HG03457 (cell line): ENCODE measurements around the gene EIF5B.

Source experiments
- ATAC-seq: cut with Tn5 transposase; IDR thresholded peaks from one replicate; pipeline ENCODE4 v1.9.1; 2021; ENCODE audit warnings: moderate number of reproducible peaks; ENCODE audit not compliant: unreplicated experiment

The EIF5B gene

GRCh38 chr2:99406137-99406536 is 68.9 kb downstream of the EIF5B start:
- ATAC-seq: no peak

GRCh38 chr2:99410276-99410675 is 73.1 kb downstream of the EIF5B start:
- ATAC-seq: no peak

DNA sequence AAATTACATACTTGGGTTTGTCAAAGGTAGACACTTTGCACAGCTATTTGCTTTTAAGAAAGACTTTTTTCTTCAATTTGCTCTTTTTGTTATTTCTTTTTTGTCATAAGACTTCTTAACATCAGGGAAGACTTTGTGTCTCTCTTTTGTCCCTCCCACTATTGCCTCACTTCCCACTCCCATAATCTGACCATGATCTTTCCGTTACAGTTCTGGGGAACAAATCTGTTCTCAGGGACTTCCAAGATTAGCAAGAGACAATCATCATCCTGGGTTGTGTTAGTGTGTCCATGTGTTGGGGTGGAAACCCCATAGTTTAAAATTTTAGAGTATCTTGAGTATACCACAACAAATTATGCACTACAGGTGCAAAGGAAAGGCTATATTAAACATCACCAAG is 77.4 kb downstream of the EIF5B start:
- no peak for ATAC-seq

DNA sequence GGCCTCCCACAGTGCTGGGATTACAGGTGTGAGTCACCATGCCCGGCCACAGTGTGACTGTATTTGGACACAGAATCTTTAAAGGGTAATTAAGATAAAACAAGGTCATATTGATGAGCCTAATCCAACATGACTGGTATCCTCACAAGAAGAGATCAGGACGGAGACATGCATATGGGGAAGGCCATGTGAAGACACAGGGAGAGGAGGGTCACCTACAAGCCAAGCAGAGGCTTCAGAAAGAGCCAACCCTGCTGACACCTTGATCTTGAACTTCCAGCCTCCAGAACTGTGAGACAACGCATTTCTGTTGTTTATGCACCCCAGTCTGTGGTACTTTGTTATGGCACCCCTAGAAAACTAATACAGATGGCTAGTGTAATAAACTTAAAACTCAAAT is 80.2 kb downstream of the EIF5B start:
- ATAC-seq: no peak

DNA sequence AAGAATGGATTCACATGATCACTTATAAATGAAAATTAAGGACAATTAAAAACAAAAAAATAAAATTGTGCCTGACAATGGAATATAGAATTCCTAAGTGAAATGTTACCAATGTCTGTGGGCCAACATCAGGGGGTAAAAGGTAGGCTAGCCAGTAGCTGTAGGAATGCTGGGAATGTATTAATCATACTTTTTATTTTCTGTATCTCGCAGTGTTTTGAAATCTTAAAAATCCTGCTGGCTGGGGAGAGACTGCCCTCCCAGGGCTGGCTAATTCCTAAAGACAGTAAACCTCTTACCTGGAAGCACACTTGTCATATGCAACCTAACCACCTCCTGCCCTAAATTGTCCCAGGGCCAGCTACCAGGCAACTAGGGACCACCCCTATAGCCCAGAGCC is 82.8 kb downstream of the EIF5B start:
- ATAC-seq: no peak

GRCh38 chr2:99420751-99421299 is 83.6 kb downstream of the EIF5B start:
- no peak for ATAC-seq

DNA sequence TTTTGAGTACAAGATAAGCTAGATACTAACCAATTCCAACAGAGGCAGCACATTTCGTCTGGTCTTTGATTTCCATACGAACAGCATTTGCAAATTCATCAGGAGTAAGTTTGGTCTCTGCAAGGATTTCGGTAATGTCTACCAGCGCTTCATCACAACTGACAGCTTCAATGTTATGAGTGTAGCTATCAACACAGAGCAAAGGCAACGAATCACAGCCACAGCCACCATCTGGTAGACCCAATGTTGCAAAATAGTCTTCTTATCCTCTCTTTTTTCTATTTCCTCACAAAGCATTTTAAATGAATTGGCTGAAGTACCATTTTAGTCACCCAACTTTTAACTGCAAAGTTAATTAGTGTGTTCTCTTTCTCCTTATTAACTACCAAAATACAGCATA is 84.3 kb downstream of the EIF5B start:
- no peak for ATAC-seq

DNA sequence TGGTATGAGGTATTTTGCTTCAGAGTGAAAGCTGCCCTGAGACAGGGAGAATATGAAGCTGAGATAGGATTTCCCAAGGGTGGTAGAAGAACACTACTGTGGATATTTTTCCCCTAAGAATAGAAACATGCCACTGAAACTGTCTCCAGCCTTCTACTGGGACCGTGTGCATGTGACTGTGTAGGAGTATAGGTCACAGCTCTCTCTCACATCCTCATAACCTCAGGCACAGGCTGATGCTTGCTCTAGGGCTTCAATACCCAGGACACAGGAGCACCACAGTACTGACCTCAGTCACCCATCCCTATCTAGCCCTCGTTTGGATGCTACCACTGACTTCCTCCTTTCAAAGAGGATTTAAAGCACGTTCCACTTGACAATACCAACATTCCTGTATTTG is 85.4 kb downstream of the EIF5B start:
- ATAC-seq: no peak

DNA sequence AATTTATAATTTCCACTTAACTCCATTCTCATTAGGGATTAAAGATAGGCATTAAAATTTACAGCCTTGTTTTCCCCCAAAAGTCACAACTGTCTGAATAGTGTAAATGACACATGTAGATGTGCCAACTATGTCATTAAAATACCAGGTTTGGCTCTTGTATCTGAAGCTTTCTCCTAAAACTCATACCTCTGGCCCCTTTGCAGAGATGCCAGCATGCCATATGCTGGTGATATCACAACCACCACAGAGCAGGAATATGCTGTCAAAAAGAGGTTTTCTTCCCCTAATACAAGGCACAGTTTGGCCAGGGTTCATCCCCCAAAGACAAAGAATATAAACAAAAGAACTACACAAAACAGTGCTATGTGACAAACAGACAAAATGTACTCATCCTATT is 87.2 kb downstream of the EIF5B start:
- no peak for ATAC-seq

- no peak for ATAC-seq
These were observed 87.8 kb downstream of the EIF5B start for GRCh38 chr2:99425022-99425421.

DNA sequence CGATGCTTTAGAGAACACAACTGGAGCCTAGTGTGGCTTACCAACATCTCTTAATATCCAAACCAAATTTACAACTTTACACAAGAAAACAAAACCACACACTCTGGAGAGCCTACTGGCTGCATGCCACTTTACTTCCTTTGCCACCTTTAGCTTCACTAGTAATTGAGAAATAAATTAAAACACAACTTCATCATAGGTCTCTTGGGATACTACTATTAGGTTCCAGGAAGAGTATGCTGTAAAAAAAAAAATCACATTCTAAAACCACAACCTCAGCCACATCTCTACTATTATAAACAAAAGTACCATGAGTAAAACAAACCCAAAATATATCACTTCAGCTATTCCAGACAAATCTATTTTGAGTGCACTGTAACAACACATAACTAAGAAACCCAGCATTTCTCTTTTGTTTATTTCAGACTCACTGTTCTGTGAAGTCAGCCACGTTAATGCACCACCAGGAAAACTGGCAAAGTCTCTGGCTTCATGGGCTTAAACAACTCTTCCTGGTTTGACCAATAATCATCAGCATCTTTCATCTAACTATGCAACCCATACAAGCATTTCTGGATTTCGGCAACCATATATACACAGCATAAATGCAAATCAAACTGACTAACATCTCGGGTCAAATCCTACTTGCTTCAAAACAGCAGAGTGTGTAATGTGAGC is 93.6 kb downstream of the EIF5B start:
- no peak for ATAC-seq

DNA sequence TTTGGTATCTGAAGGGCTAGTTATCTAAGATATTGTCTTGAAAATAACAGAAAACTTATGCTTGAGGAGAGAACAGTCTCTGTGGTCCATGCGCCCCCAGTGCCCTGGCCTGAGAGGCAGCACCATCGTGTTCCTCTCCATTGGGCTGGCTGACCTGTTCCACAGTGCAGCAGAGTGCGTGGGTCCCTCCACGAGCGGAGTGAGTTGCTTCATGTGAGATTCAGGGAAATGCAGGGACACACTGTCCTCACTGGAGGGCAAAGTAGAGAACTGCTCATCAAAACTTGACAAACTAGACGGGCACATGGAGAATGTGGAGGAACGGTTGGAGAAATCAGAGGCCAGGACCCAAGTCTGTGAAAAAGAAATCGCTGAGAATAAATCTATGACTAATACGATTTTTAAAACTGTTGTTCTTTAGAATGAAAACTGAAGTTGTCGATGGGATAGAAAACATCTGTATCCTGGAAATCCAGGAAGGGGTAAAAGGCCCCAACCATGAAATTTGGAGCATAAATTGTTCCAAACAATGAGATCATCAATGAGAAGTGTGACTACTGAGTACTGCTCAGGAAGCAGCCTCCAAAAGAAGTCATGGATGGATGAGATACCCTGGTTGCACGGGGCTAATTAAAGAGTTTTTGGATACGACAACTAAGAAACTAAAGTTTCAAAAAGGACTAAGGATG is 94.5 kb downstream of the EIF5B start:
- no peak for ATAC-seq

DNA sequence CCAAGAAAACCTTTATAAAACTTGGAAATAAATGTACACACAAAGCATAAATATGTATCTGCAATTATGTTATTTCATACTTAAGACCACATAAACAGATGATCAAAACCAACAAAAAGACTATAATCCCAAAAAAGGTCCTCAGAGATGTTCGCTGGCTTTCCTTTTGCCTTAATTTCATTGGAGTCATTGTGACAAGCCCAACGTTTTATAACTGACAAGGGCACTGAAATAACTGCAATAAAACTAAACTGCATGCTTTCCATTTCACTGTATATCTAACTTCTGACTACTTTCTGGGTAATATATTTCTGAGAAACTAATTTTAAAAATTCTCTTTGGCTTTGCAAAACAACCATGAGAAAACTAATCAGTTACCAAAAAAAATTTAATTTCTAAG is 96.2 kb downstream of the EIF5B start:
- ATAC-seq: no peak

DNA sequence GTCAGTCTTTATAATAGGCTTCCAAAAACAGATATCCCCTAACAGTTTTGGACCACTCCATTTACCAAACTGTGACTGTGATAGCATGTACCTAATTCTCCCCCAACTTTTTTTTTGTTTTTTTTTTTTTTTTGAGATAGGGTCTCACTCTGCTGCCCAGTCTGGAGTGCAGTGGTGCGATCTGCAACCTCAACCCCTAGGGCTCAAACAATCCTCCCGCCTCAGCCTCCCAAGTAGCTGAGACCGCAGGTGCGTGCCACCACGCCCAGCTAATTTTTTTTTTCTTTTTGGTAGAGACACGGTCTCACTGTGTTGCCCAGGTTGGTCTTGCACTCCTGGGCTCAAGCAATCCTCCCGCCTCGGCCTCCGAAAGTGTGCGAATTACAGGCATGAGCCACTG is 99.7 kb downstream of the EIF5B start:
- ATAC-seq: no peak

GRCh38 chr2:99439971-99440505 is 102.8 kb downstream of the EIF5B start:
- ATAC-seq: no peak

DNA sequence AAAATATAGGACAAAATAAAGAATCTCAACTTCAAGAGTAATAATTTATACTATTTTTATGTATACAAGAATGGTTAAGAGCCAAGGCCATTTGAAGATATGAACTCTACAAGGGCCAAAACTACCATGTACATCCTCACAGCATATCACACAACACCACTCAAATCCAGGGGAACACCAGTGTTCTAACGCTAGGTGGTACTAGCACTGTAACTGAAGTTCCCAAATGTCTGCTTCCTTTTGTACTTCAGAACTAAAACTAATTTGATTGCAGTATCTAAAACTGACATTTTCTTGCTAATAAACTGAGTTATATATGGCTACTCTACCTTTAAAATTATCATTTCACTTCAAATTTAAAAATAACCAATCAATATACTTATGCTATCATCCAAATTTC is 105.6 kb downstream of the EIF5B start:
- no peak for ATAC-seq

DNA sequence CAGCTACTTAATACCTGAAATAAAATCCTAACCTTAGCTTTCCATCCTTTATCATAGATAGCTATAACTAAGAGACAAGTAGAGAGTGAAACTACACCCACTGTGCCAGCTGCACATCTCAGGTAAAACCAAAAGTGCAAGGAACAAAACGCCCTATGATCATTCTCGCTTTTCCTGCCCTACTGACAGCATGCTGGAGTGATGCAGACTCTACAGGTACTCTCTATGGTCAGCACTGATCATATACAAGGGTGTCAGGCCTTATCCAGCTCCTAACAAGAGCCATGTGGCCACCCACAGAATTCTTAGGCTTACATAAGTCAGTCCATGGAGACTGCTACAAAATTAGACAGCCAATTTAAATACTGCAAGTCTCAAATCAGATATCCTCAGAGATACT is 107.0 kb downstream of the EIF5B start:
- ATAC-seq: no peak

GRCh38 chr2:99445065-99445464 is 107.9 kb downstream of the EIF5B start:
- no peak for ATAC-seq

DNA sequence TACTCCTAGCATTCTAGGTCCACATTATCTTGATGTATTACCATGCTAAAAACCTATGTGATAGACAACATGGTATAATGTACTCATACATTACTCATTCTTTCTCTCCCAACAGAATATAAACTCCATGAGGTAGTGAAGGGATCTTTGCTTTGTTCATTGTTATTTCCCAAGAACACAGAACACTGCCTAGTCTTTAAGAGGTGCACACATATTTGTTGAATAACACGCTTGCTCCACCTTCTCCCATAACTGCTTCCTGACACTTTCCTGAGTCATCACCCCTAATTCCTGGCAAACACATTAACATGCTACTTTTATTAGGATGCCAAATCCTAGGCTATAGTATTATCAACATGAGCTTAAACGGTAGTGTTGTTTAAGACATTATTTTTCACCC is 111.4 kb downstream of the EIF5B start:
- no peak for ATAC-seq

- ATAC-seq: no peak
These were observed 113.0 kb downstream of the EIF5B start for GRCh38 chr2:99450199-99450598.
